Esophagus (tissue), 2 donors: Measurements from ENCODE around the gene FBXL17. TPM values are rescaled to one million over a fixed set of nuclear protein-coding genes. Genes with fewer than 3 reads are reported as not detected.

ENCODE experiments used
- H3K27ac ChIP-seq, 2 donors: one replicate each; pipeline ENCODE4 v1.5.1; 2013; ENCODE audit warnings: low read depth in 2 of 2, mild to moderate bottlenecking in 2 of 2, inconsistent platforms in 1 of 2, low read length in 1 of 2, moderate library complexity in 1 of 2
- H3K27me3 ChIP-seq, 2 donors: one replicate each; pipeline ENCODE4 v1.6.1; 2013; ENCODE audit warnings: low read length in 2 of 2, control low read depth in 1 of 2, mild to moderate bottlenecking in 1 of 2; ENCODE audit not compliant: insufficient read depth in 2 of 2, control insufficient read depth in 1 of 2
- H3K36me3 ChIP-seq, 2 donors: one replicate each; pipeline ENCODE4 v1.6.1; 2013; ENCODE audit warnings: low read length in 1 of 2; ENCODE audit not compliant: control insufficient read depth in 2 of 2, insufficient read depth in 2 of 2
- H3K4me1 ChIP-seq, 2 donors: one replicate each; pipeline ENCODE4 v1.6.1; 2013; ENCODE audit warnings: low read length in 1 of 2; ENCODE audit not compliant: control insufficient read depth in 2 of 2, insufficient read depth in 2 of 2
- H3K4me3 ChIP-seq, 2 donors: one replicate each; pipeline ENCODE4 v1.5.1; 2013; ENCODE audit warnings: low read length in 2 of 2, mild to moderate bottlenecking in 2 of 2, low read depth in 1 of 2, moderate library complexity in 1 of 2
- H3K9me3 ChIP-seq, 2 donors: one replicate each; pipeline ENCODE4 v1.6.1; 2013; ENCODE audit warnings: mild to moderate bottlenecking in 2 of 2, low read depth in 1 of 2, low read length in 1 of 2, moderate library complexity in 1 of 2; ENCODE audit not compliant: control insufficient read depth in 2 of 2, insufficient read depth in 1 of 2
- WGBS, 2 donors: extraction: QIAGEN DNeasy Blood & Tissue Kit; methylation state at CpG; one replicate each; pipeline ENCODE4 v1.1.7; 2013; 5-methylcytosine and 5-hydroxymethylcytosine counted together
- polyA plus RNA-seq, 2 donors: library from polyadenylated mRNA; stranded (reverse); fragments of 200-250 nt; gene quantifications; one replicate each; pipeline ENCODE4 v1.2.3, GENCODE V29; 2013
- donor health status: healthy with polysubstance abuse.
- donor health status: Bipolar disorder and iron deficiency.

Gene FBXL17
- polyA plus RNA-seq, 2 donors, result 3.0 to 5.5 TPM

- Histone ChIP-seq H3K27ac (no peak overlapping the region), H3K36me3 (no peaks in the 10 kb centered on the region), H3K9me3 (no peaks in the 10 kb centered on the region), H3K27me3 (no peaks in the 10 kb centered on the region), H3K4me3 (no peak overlapping the region), H3K4me1 (no peaks in the 10 kb centered on the region)
- WGBS, 2 donors, result 83 to 85% methylated on average over 4 of the region's 4 CpGs
Measured at GRCh38 chr5:107968998-107969397, 412.9 kb downstream of the FBXL17 start.

DNA sequence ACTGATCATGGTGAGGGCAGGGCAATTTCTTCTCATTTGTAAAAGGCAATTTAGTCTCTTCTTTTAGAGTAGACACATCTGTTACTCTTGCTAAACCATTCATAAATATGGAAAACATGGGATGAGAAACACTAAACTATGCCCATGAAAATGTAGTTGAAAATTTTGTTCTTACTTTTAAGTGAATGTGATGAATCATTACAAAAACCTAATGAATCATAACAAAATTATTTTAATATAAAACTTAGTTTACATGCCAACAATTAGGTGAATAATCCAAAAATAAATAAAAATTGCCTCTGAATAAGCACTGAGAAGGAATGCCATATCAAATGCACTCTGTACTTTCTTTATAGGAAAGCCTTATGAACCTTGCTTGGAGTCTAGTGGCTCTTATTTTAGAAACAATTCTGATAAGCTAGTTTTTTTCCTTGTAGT is 413.5 kb downstream of the FBXL17 start:
- H3K4me1 ChIP-seq, result no peaks in the 10 kb centered on the region
- H3K36me3 ChIP-seq, result no peaks in the 10 kb centered on the region
- H3K27me3 ChIP-seq, result no peaks in the 10 kb centered on the region
- no peak overlapping the region for H3K27ac ChIP-seq
- H3K4me3 ChIP-seq, result no peak overlapping the region
- H3K9me3 ChIP-seq, result no peaks in the 10 kb centered on the region

GRCh38 chr5:107966201-107966600 is 415.7 kb downstream of the FBXL17 start:
- Histone ChIP-seq H3K27me3 (no peaks in the 10 kb centered on the region), H3K9me3 (no peaks in the 10 kb centered on the region), H3K27ac (no peak overlapping the region), H3K36me3 (no peaks in the 10 kb centered on the region), H3K4me1 (no peaks in the 10 kb centered on the region), H3K4me3 (no peak overlapping the region)
- WGBS, 2 donors, result 90 to 95% methylated on average over 1 of the region's 1 CpG

DNA sequence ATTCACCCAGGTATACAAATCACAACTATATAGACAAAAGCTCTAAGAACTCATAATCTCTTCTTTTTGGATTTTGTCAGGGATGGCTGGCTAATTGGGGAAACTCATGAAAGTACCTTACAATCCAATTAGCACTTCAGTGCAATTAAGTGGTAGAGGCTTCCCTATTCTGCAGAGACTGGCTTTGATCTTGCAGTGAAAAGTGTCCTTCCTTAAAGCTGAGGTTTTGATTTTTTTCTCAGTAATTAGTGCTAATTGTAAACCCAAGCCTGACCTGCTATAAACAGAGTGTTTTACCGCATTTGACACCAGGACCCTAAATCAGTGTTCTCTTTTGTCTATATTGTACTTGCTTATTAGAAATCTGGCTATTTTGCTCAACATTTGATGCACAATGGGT is 417.2 kb downstream of the FBXL17 start:
- H3K27ac ChIP-seq, result no peak overlapping the region
- H3K9me3 ChIP-seq, result no peaks in the 10 kb centered on the region
- H3K4me3 ChIP-seq, result no peak overlapping the region
- H3K27me3 ChIP-seq, result no peaks in the 10 kb centered on the region
- WGBS, 2 donors, result 96 to 100% methylated on average over 1 of the region's 1 CpG
- H3K4me1 ChIP-seq, result no peaks in the 10 kb centered on the region
- H3K36me3 ChIP-seq, result no peaks in the 10 kb centered on the region

DNA sequence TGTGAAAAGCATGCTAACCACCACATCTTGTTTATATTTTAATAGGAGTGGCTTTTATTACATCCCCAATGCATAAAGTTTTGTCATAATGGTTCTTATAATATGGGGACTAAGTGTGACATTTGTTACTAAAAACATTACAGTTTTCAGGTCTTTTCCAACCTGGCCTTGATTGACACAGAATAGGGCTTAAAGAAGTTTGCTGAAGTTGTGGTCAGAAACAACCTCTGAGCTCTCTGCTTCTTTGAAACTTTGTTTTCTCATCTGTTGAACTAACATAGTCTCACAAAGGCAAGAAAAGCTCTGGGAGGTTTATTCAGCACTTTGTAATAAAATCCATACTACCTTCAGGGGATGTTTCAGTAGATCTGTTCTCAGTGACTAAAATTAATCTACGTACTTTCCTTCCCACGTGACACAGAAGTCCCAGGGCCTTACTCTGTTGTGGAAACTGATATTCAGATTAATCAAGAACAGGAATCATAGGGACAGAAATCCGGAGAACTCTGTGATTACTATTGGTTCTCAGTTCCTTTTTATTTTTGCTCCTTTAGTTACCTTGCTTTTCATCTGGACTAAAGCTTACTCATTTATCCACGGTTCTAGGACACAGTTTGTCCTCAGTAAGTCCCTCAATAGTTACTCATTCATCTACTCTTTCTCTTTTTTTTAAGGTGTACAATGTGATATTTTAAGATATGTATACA is 422.2 kb downstream of the FBXL17 start:
- Histone ChIP-seq H3K27me3 (no peaks in the 10 kb centered on the region), H3K4me1 (no peaks in the 10 kb centered on the region), H3K9me3 (no peaks in the 10 kb centered on the region), H3K27ac (no peak overlapping the region), H3K4me3 (no peak overlapping the region), H3K36me3 (no peaks in the 10 kb centered on the region)
- WGBS, 2 donors, result 78 to 82% methylated on average over 4 of the region's 4 CpGs

- H3K9me3 ChIP-seq, result no peaks in the 10 kb centered on the region
- no peaks in the 10 kb centered on the region for H3K27me3 ChIP-seq
- 93 to 95% methylated on average over 3 of the region's 3 CpGs for WGBS, 2 donors
- H3K36me3 ChIP-seq, result no peaks in the 10 kb centered on the region
- no peaks in the 10 kb centered on the region for H3K4me1 ChIP-seq
- H3K4me3 ChIP-seq, result no peak overlapping the region
- H3K27ac ChIP-seq, result no peak overlapping the region
Measured at GRCh38 chr5:107958861-107959260, 423.0 kb downstream of the FBXL17 start.

DNA sequence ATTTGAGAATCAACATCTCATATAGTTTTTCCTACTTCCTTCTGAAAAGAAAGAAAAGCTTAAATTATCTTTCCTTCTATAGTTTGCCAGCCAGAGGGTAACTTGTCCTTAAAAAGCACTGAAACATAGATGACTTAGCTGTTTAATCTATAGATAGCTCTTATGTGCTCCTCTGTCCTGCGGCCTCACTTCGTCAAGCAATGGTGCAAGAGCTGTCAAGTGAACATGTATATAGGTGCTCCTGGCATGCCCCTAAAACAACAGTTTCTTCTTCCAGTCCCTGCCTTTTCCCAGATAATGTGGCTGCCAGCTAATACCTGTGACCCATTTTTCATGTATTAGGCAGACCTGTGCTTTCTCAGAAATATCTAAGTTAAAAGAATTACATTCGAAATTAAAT is 423.5 kb downstream of the FBXL17 start:
- Histone ChIP-seq H3K27me3 (no peaks in the 10 kb centered on the region), H3K9me3 (no peaks in the 10 kb centered on the region), H3K27ac (no peak overlapping the region), H3K4me3 (no peak overlapping the region), H3K4me1 (no peaks in the 10 kb centered on the region), H3K36me3 (no peaks in the 10 kb centered on the region)
- 91 to 93% methylated on average over 3 of the region's 3 CpGs for WGBS, 2 donors

- Histone ChIP-seq H3K27me3 (no peaks in the 10 kb centered on the region), H3K27ac (no peak overlapping the region), H3K9me3 (no peaks in the 10 kb centered on the region), H3K4me1 (no peaks in the 10 kb centered on the region), H3K4me3 (no peak overlapping the region), H3K36me3 (no peaks in the 10 kb centered on the region)
- WGBS, 2 donors, result 85 to 86% methylated on average over 3 of the region's 3 CpGs
Measured at GRCh38 chr5:107957051-107957450, 424.8 kb downstream of the FBXL17 start.

DNA sequence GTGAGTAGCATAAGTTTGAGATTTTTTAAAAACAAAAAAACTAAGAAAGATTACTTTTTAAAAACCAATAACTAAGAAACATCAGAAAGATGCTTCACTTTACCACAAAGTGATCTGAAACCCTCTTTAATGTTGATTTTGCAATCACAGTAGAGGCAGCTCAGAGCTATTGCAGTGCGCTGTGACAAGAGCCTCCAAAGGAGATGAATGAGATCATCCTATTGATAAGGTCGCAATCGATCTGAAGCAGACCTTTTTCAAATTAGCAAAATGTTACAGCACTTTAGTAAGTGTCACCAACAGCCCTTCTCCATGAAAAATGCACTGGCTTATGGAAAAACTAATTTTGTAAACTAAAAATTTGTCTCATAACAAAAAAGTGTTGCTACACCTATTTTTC is 426.6 kb downstream of the FBXL17 start:
- WGBS, 2 donors, result 78 to 82% methylated on average over 3 of the region's 3 CpGs

GRCh38 chr5:107954254-107954653 is 427.6 kb downstream of the FBXL17 start:
- no peak overlapping the region for H3K4me3 ChIP-seq
- no peaks in the 10 kb centered on the region for H3K36me3 ChIP-seq
- H3K27ac ChIP-seq, result no peak overlapping the region
- H3K4me1 ChIP-seq, result no peaks in the 10 kb centered on the region
- H3K27me3 ChIP-seq, result no peaks in the 10 kb centered on the region
- no peaks in the 10 kb centered on the region for H3K9me3 ChIP-seq

More for the DNA sequence above, 426.6 kb downstream of the FBXL17 start:
- H3K27me3 ChIP-seq, result no peaks in the 10 kb centered on the region
- no peak overlapping the region for H3K4me3 ChIP-seq
- H3K9me3 ChIP-seq, result no peaks in the 10 kb centered on the region
- H3K27ac ChIP-seq, result no peak overlapping the region
- no peaks in the 10 kb centered on the region for H3K36me3 ChIP-seq
- no peaks in the 10 kb centered on the region for H3K4me1 ChIP-seq
